ENCODE data around the gene VPS52. TPM values are rescaled to one million over a fixed set of nuclear protein-coding genes. Genes with fewer than 3 reads are reported as not detected.

The VPS52 gene
- total and polyA plus RNA-seq, 9 of the 15 experiments (the other 6 are each of a cell fraction or from before 2014, with no cell fraction given): 24.4 to 103 (median 40.2) TPM

GRCh38 chr6:33288921-33289783 is 17.5 kb upstream of the VPS52 start, which contains the start of the genes PFDN6 and WDR46 (continued):
- TF ChIP-seq HBP1 (CRISPR knock-in tag; IDR thresholded peaks at IDR 0.05): no peak
- peak; percentile 82; the same call in 1 of the 2 replicates for TF ChIP-seq FOXP1 (CRISPR knock-in tag; IDR thresholded peaks at IDR 0.05)
- TF ChIP-seq JUNB (CRISPR knock-in tag; conservative IDR thresholded peaks at IDR 0.05): no peak
- TF ChIP-seq DMBX1 (CRISPR knock-in tag; IDR thresholded peaks at IDR 0.05; ENCODE audit: borderline replicate concordance): peak; percentile 47; the same call in 1 of the 2 replicates
- TF ChIP-seq NFYB (IDR thresholded peaks at IDR 0.05; ENCODE audit: extremely low read depth, insufficient read length): peak; percentile 81
- TF ChIP-seq CTBP1 (IDR thresholded peaks at IDR 0.05; ENCODE audit: borderline replicate concordance): no peak
- peak; percentile 33; the same call in 1 of the 2 replicates for TF ChIP-seq TAF7 (tag; IDR thresholded peaks at IDR 0.05)
- no peak for TF ChIP-seq ZNF274 (IDR thresholded peaks at IDR 0.05; ENCODE audit: borderline replicate concordance, low read depth, low read length)
- TF ChIP-seq ZNF197 (CRISPR knock-in tag; IDR thresholded peaks at IDR 0.05; ENCODE audit: low read depth): peak; percentile 86
- peak; percentile 76; the same call in 1 of the 2 replicates for TF ChIP-seq ZNF175 (CRISPR knock-in tag; IDR thresholded peaks at IDR 0.05; ENCODE audit: low read depth)
- 0 out of 2 replicates have a peak, but pooled peaks have one; percentile 6 for TF ChIP-seq CREB1 (IDR thresholded peaks at IDR 0.05)
- no peak; the same call in 1 of the 2 replicates for TF ChIP-seq CREB1 (CRISPR knock-in tag; IDR thresholded peaks at IDR 0.05)
- peak; percentile 18; the same call in 1 of the 2 replicates for TF ChIP-seq ZNF583 (CRISPR knock-in tag; IDR thresholded peaks at IDR 0.05)
- 0 out of 2 replicates have a peak, but pooled peaks have one; percentile 48 for TF ChIP-seq ZBTB12 (CRISPR knock-in tag; IDR thresholded peaks at IDR 0.05)
- no peak for TF ChIP-seq TAF15 (IDR thresholded peaks at IDR 0.05; ENCODE audit: low read depth, low read length)
- peak; percentile 81 for TF ChIP-seq CEBPG (CRISPR knock-in tag; IDR thresholded peaks at IDR 0.05)
- peak in 1 of 2 experiments; percentile 74; a peak in 2 of 4 replicates for TF ChIP-seq CEBPG (tag; conservative IDR thresholded peaks at IDR 0.05 in 1 of 2, IDR thresholded peaks at IDR 0.05 in 1 of 2)
- no peak for TF ChIP-seq PCBP1 (IDR thresholded peaks at IDR 0.05; ENCODE audit: low read depth, low read length, poor library complexity, severe bottlenecking)
- peak; percentile 98 for TF ChIP-seq NR2C2 (CRISPR knock-in tag; IDR thresholded peaks at IDR 0.05)
- TF ChIP-seq NR2C2 (tag; IDR thresholded peaks at IDR 0.05): peak; percentile 100
- TF ChIP-seq EGR1 (conservative IDR thresholded peaks at IDR 0.05): peak; percentile 33; the same call in 1 of the 2 replicates
- 0 out of 2 replicates have a peak, but pooled peaks have one; percentile 53 for TF ChIP-seq ZNF668 (CRISPR knock-in tag; IDR thresholded peaks at IDR 0.05)
- TF ChIP-seq POLR2G (IDR thresholded peaks at IDR 0.05; ENCODE audit: low read depth, low read length): peak; percentile 68
